ENCODE data around the gene TTLL9.

DNA sequence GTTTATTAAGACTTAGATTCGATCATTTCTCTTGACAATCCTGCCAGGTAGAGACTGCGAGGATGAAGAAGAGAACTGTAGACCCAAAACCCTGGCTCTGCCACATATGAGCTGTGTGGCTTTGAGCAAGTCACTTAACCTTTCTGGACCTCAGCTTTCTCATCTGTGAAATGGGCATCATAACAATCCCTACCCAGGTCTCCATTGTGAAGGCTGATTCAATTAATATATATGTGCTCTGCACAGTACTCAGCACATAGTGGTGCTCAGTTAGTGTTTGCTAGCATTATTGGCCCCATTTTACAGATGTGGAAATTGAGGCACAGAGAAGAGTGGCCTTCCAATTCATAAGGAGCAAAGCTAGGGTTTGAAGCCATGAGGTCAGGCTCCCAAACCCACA is 105.4 kb downstream of the TTLL9 start:
- TF ChIP-seq ZNF274 (IDR thresholded peaks at IDR 0.05; ENCODE audit: low read depth, low read length) (no peak), SUZ12 (IDR thresholded peaks at IDR 0.05; ENCODE audit: extremely low read depth, insufficient read depth, insufficient read length) (no peak), YY1 (IDR thresholded peaks at IDR 0.05; ENCODE audit: insufficient read depth, insufficient read length) (no peak)

Data from NT2/D1 (cell line).